HG02884 (cell line): Measurements from ENCODE around the gene GRID1.
A peak's percentile ranks its signal among the peaks of the same experiment; 100 is the strongest.

Experiments
- ATAC-seq: cut with Tn5 transposase; IDR thresholded peaks from one replicate; pipeline ENCODE4 v1.9.1; 2021; ENCODE audit warnings: mild to moderate bottlenecking, moderate library complexity; ENCODE audit not compliant: unreplicated experiment

Gene GRID1

DNA sequence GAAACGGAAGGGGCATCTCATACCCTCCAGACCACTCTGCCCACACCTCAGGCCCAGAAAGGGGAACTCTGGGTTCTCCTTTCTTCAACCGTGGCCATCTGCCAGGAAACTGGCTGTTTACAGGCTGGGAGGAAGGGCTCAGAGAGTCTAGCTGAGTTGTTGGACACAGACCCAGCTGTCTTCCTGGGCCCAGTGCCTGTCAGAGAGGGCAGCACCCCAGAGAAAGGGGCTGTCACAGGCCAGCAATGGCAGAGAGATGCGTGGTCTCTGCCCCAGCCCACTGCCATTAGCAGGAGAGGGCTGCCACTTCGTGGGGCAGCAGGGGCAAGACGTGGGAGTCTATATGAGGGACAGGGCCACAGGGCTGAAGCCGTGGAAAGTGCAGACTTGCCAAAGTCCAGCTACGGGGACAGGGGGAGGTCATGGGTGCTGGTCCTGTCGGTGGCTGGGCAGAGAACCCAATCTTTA, 11.0 kb downstream of the GRID1 start:
- ATAC-seq = peak; percentile 46

GRCh38 chr10:86354761-86355540, 11.6 kb downstream of the GRID1 start:
- ATAC-seq = peak; percentile 73

GRCh38 chr10:86353506-86354485, 12.8 kb downstream of the GRID1 start:
- no peak for ATAC-seq

DNA sequence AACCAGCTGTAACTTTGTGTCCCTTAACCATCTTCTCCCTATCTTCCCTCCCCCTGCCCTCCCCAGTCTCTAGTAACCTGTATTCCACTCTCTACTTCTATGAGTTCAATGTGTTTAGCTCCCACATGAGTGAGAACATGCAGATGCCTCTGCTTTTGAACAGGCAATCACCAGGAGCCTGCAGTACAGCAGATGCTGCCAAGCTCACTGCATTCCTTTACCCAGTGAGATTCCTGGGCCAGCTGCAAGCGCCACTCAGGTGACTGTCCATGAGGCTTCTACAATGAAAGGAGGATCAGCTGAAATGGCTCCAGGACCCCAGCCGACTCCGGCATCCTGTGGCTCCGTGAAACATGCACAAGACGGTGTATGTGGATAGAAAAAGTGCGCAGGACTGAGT, 15.7 kb downstream of the GRID1 start:
- ATAC-seq = no peak

DNA sequence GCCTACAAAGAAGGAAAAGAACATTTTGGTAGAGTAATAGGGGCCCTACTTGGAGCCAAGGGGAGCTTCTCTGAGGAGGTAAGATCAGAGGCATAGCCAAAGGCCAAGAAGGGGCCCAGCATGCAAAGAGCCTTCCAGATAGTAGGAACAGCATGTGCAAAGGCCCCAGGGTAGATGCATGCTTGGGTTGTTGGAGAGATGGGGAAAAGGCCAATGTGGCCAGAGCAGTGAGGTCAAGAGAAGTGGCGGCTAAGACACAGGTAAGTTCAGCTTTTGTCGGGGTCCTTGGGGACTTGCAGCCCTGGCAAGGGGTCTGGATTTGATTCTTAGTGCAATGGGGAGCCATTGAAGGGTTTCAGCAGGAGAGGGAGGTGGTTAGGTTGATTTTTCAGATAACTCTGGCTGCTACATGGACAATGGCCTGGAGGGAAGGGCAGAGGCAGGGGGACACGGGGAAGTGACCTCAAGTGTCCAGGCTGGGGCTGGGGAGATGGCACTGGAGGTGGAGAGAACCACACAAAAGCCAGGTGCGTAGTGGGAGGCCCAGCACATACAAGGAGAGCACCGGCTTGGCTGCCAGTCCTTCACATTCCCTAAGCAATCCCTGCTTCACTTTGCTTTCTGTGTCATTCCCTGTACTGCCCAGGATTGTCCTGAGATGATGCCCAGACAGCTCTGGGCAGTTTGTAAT, 16.5 kb downstream of the GRID1 start:
- no peak for ATAC-seq

DNA sequence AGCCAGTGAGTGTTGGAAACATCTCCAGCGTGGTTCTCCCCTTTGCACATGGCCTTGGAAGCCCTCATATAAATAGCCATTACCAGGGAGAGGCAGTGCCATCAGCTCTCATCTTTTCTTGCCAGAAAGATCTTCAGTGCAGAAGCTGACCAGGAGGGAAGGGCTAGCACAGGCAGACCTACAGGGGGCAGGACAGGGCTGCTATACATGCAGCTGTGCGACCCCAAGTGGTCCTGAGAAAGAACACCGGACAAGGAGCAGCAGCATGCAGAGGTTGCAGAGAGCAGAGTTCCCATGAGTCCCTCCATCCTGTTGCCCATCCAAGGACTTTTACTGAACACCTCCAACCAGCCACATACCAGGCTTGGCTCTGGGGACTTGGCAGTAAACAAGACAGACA, 17.1 kb downstream of the GRID1 start:
- ATAC-seq = peak; percentile 52

DNA sequence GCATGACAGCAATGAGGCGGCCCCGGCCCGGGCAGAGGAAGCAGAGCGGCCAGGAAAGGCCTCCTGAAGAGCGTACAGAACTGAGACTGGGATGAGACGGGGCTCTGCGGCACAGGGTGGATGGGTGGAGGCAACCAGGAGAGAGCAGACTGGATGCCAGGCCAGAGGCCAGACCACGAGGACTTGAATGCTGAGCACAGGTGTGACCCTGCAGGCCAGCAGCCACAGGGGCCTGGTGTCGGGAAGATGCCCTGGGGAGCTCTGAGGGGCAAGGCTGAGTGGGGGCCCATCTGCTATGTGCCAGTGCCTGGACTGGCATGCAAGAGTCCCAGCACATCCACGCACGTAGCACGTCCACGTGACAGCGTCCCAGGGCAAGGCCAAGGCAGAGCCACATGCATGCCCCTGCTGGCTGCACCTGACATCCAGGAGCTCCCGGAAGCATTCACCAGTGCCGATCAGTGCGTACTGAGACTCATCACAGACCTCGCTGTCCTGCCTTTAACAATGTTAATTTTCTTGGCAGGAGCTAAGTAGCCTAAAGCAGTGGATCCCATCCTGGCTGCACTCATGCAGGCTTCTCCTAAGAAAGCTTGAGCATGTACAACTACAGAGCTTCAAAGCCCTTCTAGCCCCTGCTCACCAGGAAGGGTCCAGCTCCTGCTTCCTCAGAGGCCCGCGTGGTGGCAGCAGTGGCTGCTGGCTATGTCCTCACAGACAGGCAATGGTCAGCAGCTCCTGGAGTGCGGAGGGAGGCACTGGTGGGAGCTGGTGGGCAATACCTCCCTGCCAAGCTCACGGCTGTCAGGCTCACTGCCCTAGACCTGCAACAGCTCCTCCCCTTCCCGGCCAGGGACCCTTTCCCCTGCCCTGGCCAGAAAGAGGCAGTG, 18.0 kb downstream of the GRID1 start:
- no peak for ATAC-seq

DNA sequence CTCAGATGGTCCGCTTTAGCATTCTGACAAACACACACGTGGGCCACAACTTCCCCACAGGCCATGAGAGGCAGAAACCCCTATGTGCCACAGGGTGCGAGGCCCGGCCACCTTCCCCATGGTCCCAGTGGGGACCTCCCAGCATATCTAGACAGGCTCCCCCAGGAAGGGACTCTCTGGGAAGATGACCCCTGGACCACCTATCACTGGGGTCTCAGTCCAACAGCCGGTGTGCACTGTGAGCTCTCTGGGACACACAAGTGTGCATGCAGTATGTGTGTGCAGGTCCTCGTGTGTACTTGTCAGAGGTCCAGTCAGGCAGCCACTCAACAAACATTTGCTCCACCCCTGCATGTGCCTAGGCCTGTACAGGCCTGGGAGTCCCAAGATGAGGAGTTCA, 18.7 kb downstream of the GRID1 start:
- no peak for ATAC-seq

GRCh38 chr10:86346799-86347665, 19.6 kb downstream of the GRID1 start:
- no peak for ATAC-seq

- ATAC-seq = no peak
Measured at GRCh38 chr10:86345859-86346798, 20.5 kb downstream of the GRID1 start.

DNA sequence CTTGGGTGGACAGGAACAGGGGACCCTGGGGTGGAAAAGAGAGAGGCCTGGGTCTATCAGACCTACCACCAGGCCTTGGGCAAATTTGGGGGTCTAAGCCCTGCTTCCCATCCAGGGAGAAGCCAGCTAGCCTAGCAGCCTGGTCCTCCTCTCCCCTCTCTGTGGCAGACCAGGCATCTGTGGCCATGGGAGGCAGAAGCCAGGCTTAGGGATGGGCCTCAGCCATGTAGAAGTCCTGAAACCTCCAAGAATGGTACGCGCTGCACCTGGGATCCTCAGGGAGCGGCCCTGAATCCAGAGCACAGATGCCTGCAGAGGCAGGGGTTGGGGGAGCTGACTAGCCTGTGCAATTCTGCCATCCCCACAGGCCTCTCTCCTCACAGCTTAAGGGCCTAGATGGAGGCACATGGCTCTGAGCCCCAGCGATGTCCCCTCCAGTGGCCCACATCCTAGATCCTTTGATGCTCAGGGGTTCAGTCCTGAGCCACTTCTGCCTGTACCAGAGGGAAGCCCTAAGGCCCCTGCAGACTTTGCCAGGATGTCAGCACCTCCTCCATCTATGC, 21.2 kb downstream of the GRID1 start:
- no peak for ATAC-seq

GRCh38 chr10:86344714-86345161, 21.9 kb downstream of the GRID1 start:
- no peak for ATAC-seq

- ATAC-seq = no peak
Measured at GRCh38 chr10:86344281-86344680, 22.3 kb downstream of the GRID1 start.

DNA sequence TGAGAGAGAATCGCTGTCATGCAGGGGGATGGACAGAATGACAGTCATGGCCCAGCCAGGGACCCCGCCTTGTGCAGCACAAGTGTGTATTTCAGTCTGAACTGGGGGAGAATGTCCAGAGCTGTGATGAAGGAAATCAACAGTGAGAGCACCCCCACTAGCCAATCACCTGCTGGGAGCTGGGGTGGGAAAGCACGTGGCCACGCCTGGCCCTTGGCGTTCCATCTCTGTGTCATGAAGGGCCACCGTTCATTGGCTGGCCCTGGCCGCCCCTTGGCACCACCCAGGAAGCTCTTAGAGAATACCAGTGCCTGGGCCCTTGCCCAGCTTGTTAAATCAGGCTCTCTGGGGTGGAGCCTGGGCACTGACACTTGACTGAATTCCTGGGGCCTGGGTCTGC, 22.8 kb downstream of the GRID1 start:
- no peak for ATAC-seq

DNA sequence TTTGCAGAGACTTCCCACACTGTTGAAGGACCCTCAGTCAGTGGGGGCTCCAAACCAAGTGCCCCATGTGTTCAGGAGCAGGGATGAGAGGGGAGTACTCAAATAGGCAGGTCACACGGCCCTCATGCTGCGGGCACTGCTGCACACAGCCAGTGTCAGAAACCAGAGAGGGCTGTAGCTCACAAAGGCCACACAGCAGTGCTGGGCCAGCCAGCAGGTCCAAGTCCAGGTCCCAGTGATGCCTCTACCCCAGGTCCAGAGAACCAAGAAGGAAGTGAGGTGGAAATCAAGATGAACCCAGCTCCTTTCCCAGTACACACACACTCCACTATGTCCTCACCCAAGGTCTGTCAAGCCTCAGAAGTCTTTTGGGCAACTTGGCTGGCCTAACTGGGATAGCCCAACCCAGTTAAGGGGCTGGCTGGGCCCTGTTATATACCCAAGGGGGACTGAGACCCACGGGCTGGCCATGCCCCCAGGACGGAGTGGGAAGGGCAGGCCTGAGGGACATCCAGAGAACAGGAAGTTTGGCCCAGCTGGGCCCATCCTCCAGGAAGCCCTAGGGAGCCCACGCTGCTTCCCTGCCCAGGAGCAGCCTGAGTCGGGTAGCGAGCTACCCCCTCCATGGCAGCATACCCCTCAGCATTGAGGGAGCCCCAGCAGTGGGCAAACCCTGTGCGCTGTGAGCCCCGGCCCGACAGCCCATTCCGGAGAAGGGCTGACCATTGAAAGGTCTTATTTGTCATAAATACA, 24.3 kb downstream of the GRID1 start:
- no peak for ATAC-seq

DNA sequence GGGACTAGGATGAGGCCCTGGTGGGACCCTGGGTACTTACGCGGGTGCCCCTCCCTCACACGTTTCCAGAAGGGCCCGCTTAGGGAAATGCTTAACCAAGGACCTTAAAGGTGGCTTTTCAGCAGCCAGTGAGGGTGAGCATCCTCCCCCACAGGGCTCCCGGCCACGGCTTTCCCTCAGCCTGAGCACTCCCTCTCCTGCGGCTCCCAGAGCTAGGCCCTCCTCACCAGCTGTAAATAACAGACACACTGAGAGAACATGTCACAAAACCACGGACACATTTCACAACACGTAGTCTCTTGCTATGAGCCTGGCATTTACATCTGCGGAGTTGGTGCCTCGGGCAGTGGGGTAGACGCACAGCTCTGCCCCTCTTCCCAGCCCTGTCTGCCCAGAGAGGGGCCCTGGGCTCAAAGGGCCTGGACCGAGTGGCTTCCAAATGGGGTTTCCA, 25.2 kb downstream of the GRID1 start:
- ATAC-seq = no peak

DNA sequence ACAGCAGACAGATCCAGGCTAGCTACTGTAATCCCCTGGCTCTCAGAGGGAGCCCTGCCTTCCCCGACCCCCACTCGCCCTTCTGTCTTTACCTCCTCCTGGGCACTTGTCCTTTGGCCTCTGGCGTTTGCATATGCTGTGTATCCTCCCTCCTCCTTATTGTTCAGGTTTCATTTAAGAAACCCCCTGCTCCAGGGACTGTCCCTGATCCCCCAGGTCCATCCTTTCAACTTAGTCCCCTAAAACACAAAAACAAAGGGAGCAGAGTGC, 25.7 kb downstream of the GRID1 start:
- no peak for ATAC-seq
